Aorta (tissue), 5 donors: Measurements from ENCODE around the gene CCNQ. TPM values are rescaled to one million over a fixed set of nuclear protein-coding genes. Genes with fewer than 3 reads are reported as not detected.

Source experiments
- ATAC-seq: fragments of 200-7000 bp; cut with Tn5 transposase; one replicate; pipeline ENCODE4 v1.9.1; 2022; ENCODE audit warnings: moderate library complexity; ENCODE audit not compliant: low FRiP score
- DNase-seq, 2 donors: peaks; one replicate each; pipeline ENCODE4 v3.0.0-alpha.2; 2020
- H3K27ac ChIP-seq, 2 donors: one replicate each; pipeline ENCODE4 v1.5.1; 2013; ENCODE audit warnings: low read length in 2 of 2, mild to moderate bottlenecking in 2 of 2, moderate library complexity in 2 of 2, control low read depth in 1 of 2, inconsistent platforms in 1 of 2, low read depth in 1 of 2
- H3K27me3 ChIP-seq, 2 donors: one replicate each; pipeline ENCODE4 v1.6.1; 2013; ENCODE audit warnings: control low read depth in 1 of 2, low read length in 1 of 2, mild to moderate bottlenecking in 1 of 2, moderate library complexity in 1 of 2; ENCODE audit not compliant: insufficient read depth in 2 of 2, control insufficient read depth in 1 of 2
- H3K36me3 ChIP-seq, 2 donors: one replicate each; pipeline ENCODE4 v1.6.1; 2013; ENCODE audit warnings: control low read depth in 1 of 2, low read length in 1 of 2, mild to moderate bottlenecking in 1 of 2; ENCODE audit not compliant: insufficient read depth in 2 of 2, control insufficient read depth in 1 of 2
- H3K4me1 ChIP-seq, 2 donors: one replicate each; pipeline ENCODE4 v1.6.1; 2013; ENCODE audit warnings: low read length in 2 of 2, control low read depth in 1 of 2, mild to moderate bottlenecking in 1 of 2, moderate library complexity in 1 of 2; ENCODE audit not compliant: insufficient read depth in 2 of 2, control insufficient read depth in 1 of 2
- H3K4me3 ChIP-seq, 2 donors: one replicate each; pipeline ENCODE4 v1.5.1; 2013; ENCODE audit warnings: low read length in 2 of 2, control low read depth in 1 of 2, mild to moderate bottlenecking in 1 of 2
- H3K9me3 ChIP-seq: one replicate; pipeline ENCODE4 v1.6.1; 2013; ENCODE audit warnings: mild to moderate bottlenecking, low read length; ENCODE audit not compliant: control insufficient read depth
- WGBS, 2 donors: extraction: QIAGEN DNeasy Blood & Tissue Kit; methylation state at CpG; one replicate each; pipeline ENCODE4 v1.1.7; 2013; 5-methylcytosine and 5-hydroxymethylcytosine counted together
- intact Hi-C, 2 donors: fragments of 100-400 bp; cut with DNase I; formaldehyde crosslinking; loops; one replicate each; pipeline versions ENCODE4 v1.14.2 to v1.15.0; 2022
- polyA plus RNA-seq, 2 donors: library from polyadenylated mRNA; stranded (reverse); fragments of 200-250 nt; gene quantifications; one replicate each; pipeline ENCODE4 v1.2.3, GENCODE V29; 2013
- total RNA-seq, 2 donors: library from RNA; stranded (reverse); fragmentation: NEBNext Ultra II Directional; extraction: Animal tissue kit (Norgen Biotek cat#: 25700); gene quantifications; one replicate each; pipeline ENCODE4 v1.2.1, GENCODE V29; 2021
- donor health status: healthy with polysubstance abuse.
- donor health status: Bipolar disorder and iron deficiency.
- donor health status: DM: no; HTN: no; CAD: no.
- donor health status: DM: no; HTN: no; CAD: no.
- donor health status: DM: yes; HTN: yes; CAD: no.

Gene CCNQ
- total and polyA plus RNA-seq, 4 donors, result 13.5 to 40.3 (median 21.2) TPM

GRCh38 chrX:153576961-153577360 lies 22.0 kb downstream of the CCNQ start:
- no peaks in the 10 kb centered on the region for H3K36me3 ChIP-seq
- H3K4me1 ChIP-seq, result no peaks in the 10 kb centered on the region
- intact Hi-C loops, result no loop called here
- H3K27ac ChIP-seq, result no peak overlapping the region
- H3K4me3 ChIP-seq, result no peak overlapping the region
- H3K9me3 ChIP-seq, result no peaks in the 10 kb centered on the region
- DNase-seq (no peak), ATAC-seq (no peak)
- 91 to 93% methylated on average over 6 of the region's 6 CpGs for WGBS, 2 donors
- no peaks in the 10 kb centered on the region for H3K27me3 ChIP-seq

GRCh38 chrX:153576239-153576870 lies 22.6 kb downstream of the CCNQ start:
- Histone ChIP-seq H3K27me3 (no peaks in the 10 kb centered on the region), H3K36me3 (no peaks in the 10 kb centered on the region), H3K4me1 (no peaks in the 10 kb centered on the region), H3K27ac (no peak overlapping the region), H3K4me3 (no peak overlapping the region), H3K9me3 (no peaks in the 10 kb centered on the region)
- WGBS, 2 donors, result 80 to 81% methylated on average over 10 of the region's 10 CpGs
- intact Hi-C loops, result no loop called here
- ATAC-seq, result no peak
- DNase-seq, result no peak

GRCh38 chrX:153573984-153574383 lies 25.0 kb downstream of the CCNQ start:
- 75 to 95% methylated on average over 4 of the region's 4 CpGs for WGBS, 2 donors
- no peaks in the 10 kb centered on the region for H3K36me3 ChIP-seq
- H3K27me3 ChIP-seq, result no peaks in the 10 kb centered on the region
- no peaks in the 10 kb centered on the region for H3K9me3 ChIP-seq
- no peaks in the 10 kb centered on the region for H3K4me1 ChIP-seq
- intact Hi-C loops, result no loop called here
- no peak overlapping the region for H3K4me3 ChIP-seq
- DNase-seq, result no peak
- H3K27ac ChIP-seq, result no peak overlapping the region
- no peak for ATAC-seq

- WGBS, 2 donors, result 90 to 93% methylated on average over 10 of the region's 10 CpGs
- Histone ChIP-seq H3K27ac (no peak overlapping the region), H3K36me3 (no peaks in the 10 kb centered on the region), H3K4me1 (no peaks in the 10 kb centered on the region), H3K4me3 (no peak overlapping the region), H3K27me3 (no peaks in the 10 kb centered on the region), H3K9me3 (no peaks in the 10 kb centered on the region)
- no peak for ATAC-seq
- DNase-seq, result no peak
- intact Hi-C loops, result no loop called here
These were observed 26.3 kb downstream of the CCNQ start for GRCh38 chrX:153572601-153573000.

- ATAC-seq, result no peak
- Histone ChIP-seq H3K36me3 (no peaks in the 10 kb centered on the region), H3K4me3 (no peak overlapping the region), H3K27ac (no peak overlapping the region), H3K9me3 (no peaks in the 10 kb centered on the region), H3K4me1 (no peaks in the 10 kb centered on the region), H3K27me3 (no peaks in the 10 kb centered on the region)
- intact Hi-C loops, result no loop called here
- WGBS, 2 donors, result 80 to 88% methylated on average over 6 of the region's 6 CpGs
- no peak for DNase-seq
These were observed 27.4 kb downstream of the CCNQ start for GRCh38 chrX:153571534-153571908.

GRCh38 chrX:153569475-153569874 lies 29.5 kb downstream of the CCNQ start:
- Histone ChIP-seq H3K27me3 (no peaks in the 10 kb centered on the region), H3K9me3 (no peaks in the 10 kb centered on the region), H3K4me3 (no peak overlapping the region), H3K36me3 (no peaks in the 10 kb centered on the region), H3K4me1 (no peaks in the 10 kb centered on the region), H3K27ac (no peak overlapping the region)
- DNase-seq (no peak), ATAC-seq (no peak)
- intact Hi-C loops, result no loop called here
- 92 to 95% methylated on average over 13 of the region's 13 CpGs for WGBS, 2 donors

GRCh38 chrX:153568451-153569011 lies 30.4 kb downstream of the CCNQ start:
- Histone ChIP-seq H3K9me3 (no peaks in the 10 kb centered on the region), H3K4me1 (no peaks in the 10 kb centered on the region), H3K36me3 (no peaks in the 10 kb centered on the region), H3K27ac (no peak overlapping the region), H3K27me3 (no peaks in the 10 kb centered on the region), H3K4me3 (no peak overlapping the region)
- ATAC-seq (no peak), DNase-seq (no peak)
- intact Hi-C loops, result no loop called here
- 86 to 89% methylated on average over 21 of the region's 21 CpGs for WGBS, 2 donors

- H3K27ac ChIP-seq, result no peak overlapping the region
- DNase-seq (no peak), ATAC-seq (no peak)
- no peaks in the 10 kb centered on the region for H3K9me3 ChIP-seq
- intact Hi-C loops, result no loop called here
- no peak overlapping the region for H3K4me3 ChIP-seq
- no peaks in the 10 kb centered on the region for H3K36me3 ChIP-seq
- WGBS, 2 donors, result 61 to 87% methylated on average over 8 to 9 of the region's 9 CpGs
- H3K27me3 ChIP-seq, result no peaks in the 10 kb centered on the region
- no peaks in the 10 kb centered on the region for H3K4me1 ChIP-seq
These were observed 32.9 kb downstream of the CCNQ start for GRCh38 chrX:153565996-153566580.

GRCh38 chrX:153564047-153564606 lies 34.8 kb downstream of the CCNQ start:
- intact Hi-C loops, result no loop called here
- H3K4me1 ChIP-seq, result no peaks in the 10 kb centered on the region
- H3K36me3 ChIP-seq, result no peaks in the 10 kb centered on the region
- H3K27me3 ChIP-seq, result no peaks in the 10 kb centered on the region
- DNase-seq (no peak), ATAC-seq (no peak)
- no peak overlapping the region for H3K4me3 ChIP-seq
- no peak overlapping the region for H3K27ac ChIP-seq
- 89 to 90% methylated on average over 14 of the region's 14 CpGs for WGBS, 2 donors
- H3K9me3 ChIP-seq, result no peaks in the 10 kb centered on the region
